ENCODE data around the gene NAV2.

Gene NAV2

DNA sequence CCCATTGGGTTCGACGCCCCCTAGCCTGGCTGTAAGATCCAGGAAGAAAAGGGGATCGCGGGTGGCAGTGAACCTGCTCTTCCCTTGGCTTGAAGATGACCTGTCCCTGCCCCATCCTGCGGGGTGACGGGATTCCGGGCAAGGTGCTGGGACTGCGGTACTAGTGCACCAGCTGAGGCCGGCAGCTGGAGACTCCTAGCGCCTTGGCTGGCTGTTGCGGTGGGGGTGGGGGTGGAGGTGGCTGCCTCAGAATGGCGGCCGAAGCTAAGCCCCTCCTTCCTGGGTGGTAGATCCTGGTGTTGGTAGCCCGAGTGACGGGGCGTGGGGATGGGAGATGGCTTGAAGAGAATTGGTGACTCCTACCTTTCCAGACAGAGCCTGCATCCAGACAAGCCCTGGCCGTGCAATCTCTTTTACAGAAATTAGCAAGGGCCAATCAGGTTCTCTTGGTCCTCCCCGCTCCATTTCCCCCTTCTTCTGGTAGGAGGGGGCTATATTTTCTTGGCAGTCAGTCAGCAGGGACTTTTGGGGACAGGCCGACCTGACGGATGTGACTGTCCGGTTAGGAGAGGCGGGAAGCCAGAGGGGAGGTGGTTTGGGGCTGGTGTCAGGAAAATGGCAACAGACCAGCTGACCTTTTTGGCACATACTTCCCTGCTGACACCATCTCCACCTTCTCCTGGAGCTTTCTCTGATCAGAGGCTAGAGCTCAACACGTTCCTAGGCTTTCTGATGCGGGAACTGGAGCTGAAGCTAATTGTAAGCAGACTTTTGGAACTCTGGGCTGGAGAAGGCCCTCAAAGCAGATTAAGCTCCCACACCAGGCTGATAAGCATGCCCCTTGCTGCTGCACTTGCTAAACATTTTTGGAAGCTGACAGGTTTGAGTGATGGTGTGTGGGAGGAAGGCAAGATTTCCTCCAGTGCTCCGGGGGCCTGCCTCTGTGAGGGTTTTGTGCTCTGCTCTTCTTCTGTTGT is 2.0 kb downstream of the NAV2 start:
- DNase-seq (ENCODE audit: low read depth), result no peak

DNA sequence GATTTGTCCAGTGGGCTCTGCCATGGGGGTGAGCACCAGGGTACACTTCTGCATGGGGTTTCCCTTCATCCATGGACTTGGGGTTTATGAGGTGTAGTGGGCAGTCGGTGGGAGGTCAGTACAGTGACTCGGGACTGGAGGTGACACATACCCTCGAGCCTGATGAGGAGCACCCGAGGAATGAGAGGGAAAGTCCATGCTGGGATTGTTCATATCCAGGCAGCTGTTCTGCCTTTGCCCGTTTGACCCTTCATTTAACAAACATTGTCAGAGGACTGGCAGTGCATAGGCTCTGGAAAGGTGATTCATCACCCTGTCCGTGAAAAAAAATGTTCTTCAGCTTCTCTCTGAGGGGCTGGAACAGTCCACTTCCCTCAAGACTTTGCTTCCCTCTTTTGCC is 2.7 kb downstream of the NAV2 start:
- no peak for DNase-seq (ENCODE audit: low read depth)

DNA sequence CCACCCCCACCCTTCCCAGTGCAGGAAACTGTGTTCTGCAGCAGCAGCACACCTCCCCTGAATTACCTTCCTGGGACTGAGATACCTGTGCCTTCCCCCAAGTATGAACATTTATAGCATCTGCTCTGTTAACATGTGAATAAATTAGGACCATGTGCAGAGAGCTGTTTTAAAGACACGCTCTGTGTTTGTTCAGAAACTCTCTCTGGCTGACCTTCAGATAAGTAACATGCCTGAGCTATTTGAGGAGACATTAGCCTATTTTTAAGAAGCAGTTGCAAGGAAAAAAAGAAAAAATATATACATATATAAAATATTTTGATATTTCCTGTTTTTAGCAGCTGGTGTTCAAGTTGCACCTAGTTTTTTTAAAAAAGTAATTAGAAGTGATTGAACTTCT is 5.4 kb downstream of the NAV2 start:
- no peak for DNase-seq (ENCODE audit: low read depth)

DNA sequence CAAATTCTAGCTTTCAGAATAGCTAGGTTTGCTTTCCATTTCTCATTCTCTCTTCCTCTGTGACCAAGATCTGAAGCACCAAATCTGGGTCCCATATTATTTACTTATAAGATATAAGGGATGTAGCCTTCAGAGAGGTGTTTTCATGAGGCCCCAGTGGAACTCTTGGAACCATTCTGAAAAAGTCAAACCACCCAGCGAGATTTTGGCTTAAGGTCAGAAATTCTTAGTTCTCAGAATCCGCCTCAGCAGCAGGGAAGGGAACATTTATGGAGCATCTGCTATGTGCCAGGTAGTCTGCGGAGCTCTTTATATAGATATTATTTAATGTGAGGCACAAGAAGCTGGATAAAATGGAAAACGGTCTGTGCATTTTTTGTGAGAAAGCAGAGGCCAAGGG is 6.3 kb downstream of the NAV2 start:
- no peak for DNase-seq (ENCODE audit: low read depth)

DNA sequence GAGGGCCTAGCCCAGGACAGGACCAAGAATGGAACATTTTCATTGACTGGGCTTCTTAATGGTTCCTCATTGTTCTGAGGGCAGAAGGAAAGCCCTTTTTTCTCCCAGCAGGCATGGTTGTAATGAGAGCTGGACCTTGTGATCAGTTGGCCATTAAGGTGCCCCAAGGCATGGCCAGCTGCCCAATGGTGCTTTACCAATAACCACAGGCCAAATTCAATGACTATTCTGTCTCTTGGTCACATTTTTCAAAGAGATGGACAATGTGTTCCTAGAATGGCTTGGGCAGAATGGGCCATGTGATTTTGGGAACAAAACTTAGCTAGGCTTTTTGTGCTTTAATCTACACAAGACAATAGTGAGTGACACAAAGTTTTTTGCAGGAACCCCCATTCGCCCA is 7.3 kb downstream of the NAV2 start:
- no peak for DNase-seq (ENCODE audit: low read depth)

DNA sequence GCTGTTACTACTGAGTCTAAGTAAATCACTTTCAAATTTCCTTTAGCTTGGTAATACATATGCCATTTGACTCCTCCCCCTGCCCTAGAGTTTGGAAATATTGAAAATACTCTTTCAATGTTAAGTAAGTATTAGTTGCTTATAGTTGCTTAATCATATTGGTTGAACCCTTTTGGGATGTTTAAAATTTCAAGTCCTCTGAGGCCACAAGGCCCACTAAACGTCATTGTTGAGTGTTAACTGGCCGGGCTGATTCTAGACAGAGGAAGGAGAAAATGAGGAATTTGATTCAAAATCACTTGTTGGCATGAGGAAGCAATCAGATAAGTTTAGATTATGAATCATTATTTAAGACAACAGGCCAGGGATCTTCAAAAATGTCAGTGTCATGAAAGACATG is 8.5 kb downstream of the NAV2 start:
- no peak for DNase-seq (ENCODE audit: low read depth)

DNA sequence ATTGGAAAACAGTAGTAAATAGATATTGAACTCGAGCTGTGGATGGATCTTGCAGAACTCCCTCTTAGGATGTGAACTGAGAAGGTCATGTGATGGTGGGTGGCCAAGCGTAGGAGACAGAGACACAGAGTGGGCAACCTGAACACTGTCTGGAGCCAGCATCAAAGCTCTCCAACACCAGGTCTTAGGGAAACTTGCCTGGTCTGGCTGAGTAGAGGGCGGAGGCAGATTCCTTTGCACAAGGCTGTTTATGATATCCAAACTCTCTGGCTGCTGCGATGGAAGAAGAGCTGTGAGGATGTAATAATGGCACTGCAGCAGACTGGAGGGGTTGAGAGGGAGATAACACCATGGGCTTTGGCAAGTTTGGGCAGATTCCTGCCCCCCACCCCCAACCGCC is 10.1 kb downstream of the NAV2 start:
- no peak for DNase-seq (ENCODE audit: low read depth)

DNA sequence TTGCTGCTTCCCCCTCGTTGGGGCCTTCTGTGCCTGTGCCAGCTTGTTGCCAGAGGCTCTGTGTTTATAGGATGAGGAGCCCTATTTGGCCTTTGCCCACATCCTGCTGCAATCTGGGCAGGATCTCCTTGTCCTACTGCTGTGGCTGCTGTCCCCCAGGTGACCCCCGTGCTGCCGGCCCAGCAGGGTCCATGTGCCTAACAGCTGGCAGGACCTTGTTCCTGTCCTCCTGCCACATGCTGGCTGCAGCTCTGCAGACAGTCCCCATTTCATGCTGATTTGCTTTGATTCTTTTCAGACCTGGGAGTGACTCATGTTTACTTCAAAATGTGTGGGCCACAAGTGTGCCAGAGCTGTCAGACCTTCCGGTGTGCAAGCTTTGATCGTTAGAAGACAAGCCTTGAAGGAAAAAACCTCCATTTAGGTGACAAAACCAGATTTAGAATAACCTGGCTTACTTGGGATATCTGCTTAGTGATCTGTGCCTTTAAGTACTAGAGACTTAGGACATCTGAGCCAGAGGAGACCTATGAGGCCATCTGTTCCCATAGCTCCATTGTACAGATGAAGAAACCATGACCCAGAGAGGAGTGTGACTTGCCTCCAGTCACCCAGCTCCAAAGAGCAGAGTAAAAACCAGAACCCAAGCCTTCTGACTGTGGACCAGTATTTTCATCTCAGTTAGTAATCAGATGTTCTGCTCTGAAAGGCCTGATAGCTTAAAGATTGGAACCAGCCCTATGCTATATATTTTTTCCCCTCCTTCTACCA is 11.1 kb downstream of the NAV2 start:
- no peak for DNase-seq (ENCODE audit: low read depth)

DNA sequence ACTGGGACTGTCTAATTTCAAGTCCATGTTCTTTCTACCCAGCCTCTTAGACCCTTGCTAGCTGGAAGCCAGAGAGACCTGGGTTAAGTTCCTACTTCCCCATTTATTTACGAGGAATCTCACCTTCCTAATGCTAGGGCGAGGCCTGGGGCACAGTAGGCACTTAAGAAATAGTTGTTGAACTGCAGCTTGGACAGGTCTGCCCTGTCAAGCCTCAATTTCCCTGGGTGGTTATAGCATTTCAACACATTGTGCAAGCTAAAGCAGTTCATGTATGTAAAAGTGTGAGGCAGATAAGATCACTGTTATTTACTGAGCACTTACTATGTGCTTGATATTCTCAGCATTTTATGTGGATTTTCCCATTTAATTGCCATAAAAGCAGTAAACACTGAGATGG is 12.1 kb downstream of the NAV2 start:
- DNase-seq (ENCODE audit: low read depth), result no peak

DNA sequence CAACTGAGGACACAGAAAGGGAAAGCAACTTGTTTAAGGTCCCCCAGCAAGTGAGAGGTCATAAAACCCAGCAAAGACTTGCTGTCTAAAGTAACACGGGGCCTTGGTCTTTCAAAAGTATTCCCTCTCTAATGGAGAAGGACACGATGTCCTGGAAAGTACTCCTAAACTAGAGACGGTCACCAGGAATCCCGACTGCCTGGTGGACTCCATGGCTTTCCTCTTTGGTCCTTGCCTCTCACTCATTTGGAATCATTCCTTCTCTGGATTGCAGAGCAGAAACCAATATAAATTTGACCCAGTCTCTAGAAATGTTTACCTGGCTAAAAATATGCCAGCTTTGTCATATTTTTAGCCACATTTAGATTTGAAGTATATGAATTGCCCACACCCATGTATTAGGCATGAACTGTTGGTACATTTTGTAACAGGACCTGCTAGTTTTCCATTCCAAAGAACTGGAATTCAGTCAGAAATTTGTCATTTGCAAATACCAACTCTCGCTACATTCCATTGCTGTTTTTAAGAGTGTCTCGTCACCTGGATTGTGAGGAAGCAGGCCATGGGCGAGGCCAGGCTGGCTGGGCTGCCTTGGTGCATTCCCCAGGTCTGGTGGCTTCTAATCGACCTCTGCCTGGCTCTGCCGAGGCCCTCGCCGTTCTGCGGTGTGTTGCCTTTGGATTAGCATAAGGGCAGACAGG is 12.9 kb downstream of the NAV2 start:
- DNase-seq (ENCODE audit: low read depth), result no peak

DNA sequence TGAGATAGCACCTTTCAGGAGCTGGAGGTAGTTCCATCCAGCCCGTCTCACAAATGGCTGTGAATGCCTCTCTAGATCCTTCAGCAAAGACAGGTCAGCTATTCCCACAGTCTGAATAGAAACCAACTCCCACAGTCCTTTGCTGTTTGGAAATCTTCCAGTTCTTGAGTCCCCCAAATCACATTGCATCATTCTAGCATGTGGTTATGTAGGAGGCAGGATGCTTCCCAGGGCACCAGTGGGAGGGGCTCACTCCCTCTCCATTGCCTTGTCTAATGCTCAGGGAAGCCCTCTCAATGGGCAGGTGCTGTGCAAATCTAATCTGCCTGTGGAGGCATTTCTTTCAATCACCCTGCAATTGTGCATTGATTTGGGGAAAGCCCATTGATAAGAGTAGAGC is 14.6 kb downstream of the NAV2 start:
- DNase-seq (ENCODE audit: low read depth), result no peak

DNA sequence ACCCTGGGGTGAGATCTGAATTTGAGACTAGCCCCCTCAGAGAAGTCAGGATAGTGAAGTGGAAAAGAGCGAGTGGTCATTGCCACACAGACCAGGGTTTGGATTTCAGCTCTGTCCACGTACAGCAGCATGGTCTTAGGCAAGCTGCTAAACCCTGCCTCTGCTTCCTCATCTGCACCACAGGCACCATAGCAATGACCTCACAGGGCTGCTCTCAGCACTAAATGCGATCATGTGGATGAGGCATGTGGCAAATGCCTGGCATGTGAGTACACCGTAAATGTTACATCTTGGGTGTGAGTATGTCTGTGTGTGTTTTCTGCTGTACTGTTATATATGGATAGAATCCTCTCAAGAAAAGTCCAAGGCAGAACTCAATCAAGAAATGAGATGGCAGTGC is 15.8 kb downstream of the NAV2 start:
- no peak for DNase-seq (ENCODE audit: low read depth)

DNA sequence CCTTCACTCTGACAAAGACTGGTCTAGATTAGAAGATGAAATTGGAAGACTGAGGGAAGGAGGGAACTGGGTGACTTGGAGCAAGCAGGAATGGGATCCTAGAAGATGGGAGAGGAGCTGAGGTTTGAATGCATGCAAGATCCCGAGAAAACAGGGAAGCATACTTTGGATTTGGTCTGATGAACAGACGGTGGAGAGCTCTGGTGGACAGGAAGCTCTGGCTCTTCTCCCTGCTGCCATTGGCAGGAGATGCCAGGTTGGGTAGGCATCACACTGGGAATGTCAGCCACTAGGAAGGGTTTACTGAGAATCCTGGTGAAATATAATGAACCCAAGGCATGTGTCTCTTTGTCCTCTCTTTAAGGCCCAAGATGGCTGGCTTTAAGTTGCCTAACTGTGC is 16.5 kb downstream of the NAV2 start:
- DNase-seq (ENCODE audit: low read depth), result no peak

DNA sequence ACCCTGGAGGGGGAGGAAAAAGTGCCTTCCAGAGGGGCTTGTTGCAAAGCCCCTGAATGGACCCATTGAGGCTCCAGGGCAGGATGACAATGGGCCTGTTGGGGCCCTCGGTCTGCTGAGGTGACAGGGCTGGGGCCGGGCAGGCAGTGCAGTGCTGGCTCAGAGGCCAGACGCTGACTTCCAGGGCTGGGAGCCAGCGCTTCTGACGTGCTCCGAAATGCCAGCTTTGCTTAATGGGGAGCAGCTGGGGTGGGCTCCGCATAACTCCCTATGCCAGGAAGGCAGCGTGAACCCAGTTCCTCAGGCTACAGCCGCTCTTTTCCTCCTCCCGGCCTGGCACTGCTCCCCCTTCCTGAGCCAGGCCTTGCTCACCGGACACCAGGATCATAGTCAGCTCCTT is 17.7 kb downstream of the NAV2 start:
- no peak for DNase-seq (ENCODE audit: low read depth)

DNA sequence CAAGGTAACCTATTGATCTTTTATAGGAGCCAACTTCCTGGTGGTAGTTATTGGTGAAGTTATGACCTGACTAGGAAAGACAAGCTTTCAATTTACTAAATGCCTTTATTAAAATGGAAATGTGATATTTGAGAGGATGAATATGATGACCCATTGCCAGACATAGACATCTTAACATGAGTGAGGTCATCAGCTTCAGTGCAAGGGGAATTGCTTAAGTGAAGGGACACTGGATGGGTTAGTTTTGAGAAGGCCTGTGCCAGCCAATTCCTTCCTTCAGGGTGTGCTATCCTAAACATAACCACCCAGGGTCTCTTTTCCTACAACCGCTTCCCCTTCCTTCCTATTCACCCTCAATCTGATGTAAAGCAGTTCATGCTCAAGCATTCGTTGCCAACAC is 21.5 kb downstream of the NAV2 start:
- no peak for DNase-seq (ENCODE audit: low read depth)

DNA sequence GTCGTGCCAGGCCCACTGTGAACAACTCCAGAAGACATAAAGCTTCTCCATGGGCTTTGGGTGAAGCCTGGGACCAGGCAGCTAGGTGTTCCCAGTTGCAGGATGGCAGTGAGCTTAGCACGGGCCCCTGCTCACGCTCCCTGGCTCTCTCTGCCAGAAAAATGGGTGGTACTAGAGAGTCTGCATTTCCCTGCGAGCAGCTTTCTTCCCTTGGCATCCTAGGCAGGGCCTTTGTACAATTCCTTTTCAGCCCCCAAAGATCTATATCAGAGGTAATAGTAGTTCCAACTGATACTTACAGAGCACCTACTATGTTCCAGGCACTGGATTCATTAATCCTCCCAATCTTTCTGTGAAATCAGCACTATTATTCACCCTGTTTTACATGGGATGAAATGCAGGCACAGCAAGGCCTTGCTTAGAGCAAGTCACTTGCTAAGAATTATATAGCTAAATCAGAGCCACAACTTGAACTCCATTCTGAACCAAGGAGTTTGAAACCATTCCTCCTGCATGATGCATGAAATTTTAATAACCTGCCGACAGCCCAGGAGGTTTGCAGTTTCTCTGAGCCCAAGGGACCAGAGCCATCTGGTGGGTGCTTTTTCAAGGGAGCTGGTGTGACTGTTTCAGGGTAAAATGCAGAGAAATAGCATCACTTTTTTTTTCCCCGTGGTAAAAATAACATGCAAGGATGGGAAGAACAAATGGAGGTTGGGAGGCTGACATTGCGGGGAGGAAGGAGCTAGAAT is 22.7 kb downstream of the NAV2 start:
- no peak for DNase-seq (ENCODE audit: low read depth)

DNA sequence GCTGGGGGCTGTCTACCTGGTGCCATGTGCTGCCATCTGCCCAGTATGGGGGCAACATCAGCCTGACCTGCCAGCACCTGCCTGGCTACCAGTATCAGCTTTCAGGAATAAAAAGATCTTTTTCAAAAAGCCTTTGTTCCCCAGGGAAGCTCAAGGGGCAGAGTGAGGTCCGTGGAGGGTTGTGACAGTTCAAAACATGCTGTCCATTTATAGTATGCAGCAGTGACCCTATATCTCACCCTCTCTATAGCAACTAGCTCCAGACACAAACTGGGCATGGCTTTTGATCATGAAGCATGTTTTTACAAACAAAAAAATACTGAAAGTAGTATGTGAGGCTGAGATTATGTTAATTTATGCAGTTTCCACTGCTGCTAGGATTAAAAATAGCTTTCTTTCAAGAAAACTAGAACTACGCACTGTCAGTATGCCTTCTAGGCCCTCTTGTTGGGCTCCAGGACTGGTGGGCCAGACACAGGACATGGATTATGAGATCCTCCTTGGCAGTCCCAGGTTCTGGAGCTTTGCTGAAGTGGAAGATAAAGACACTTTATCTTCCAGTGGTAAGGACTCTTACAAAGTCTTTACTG is 23.4 kb downstream of the NAV2 start:
- no peak for DNase-seq (ENCODE audit: low read depth)

DNA sequence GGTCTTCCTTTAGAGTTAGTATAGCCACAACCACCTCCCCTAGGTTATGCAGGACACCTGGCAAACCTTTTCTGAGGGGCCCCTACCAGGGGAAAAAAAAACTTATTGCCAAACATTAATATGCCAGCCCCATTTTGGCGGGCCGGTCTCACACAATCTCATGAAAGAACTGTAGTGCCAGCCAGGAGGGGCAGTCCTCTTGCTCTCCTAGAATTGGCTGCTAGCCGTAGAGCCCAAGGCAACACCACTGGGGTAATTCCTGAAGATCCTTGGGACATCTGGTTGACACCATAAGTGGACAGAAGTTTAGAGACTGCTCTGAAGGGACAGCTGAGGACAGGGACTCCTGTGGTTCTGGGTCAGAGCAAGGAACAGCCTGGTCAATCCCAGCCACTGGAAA is 24.2 kb downstream of the NAV2 start:
- DNase-seq (ENCODE audit: low read depth), result no peak

DNA sequence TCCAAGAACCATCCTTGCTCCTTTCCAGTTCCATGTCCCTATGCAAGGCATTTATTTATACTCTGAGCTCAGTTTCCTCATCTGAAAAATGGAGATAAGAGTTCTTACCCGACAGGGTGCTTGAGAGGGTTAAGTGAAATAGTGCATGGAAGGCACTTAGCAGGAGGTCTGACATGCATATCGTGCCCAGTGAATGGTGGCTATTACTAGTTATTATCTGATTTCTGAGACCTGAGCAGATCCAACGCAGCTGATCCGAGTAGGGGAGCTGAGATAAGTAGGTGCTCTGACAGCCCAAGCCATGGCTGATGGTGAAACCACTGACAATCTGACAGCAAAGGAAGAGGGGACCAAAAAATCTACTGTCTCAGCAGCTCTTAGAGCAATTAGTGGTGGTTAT is 24.9 kb downstream of the NAV2 start:
- no peak for DNase-seq (ENCODE audit: low read depth)

DNA sequence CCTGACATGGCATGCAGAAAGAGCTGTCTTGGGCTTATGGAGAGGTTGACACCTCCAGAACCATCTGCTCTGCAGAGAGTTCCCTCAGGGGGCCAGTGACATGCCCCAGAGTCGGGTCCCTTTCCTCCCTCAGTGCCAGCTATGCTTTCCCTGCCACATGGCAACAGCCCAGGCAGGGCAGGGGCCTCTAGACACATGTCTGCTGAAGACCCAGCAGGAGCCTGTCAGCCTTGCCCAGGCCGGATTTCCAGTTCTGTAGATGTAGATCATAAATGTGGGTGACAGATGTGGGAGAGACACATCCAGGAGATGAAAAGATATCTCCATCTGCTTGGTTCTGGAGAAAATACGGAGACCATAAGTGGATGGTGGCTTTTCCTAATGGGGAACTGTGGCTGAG is 25.5 kb downstream of the NAV2 start:
- DNase-seq (ENCODE audit: low read depth), result no peak

DNA sequence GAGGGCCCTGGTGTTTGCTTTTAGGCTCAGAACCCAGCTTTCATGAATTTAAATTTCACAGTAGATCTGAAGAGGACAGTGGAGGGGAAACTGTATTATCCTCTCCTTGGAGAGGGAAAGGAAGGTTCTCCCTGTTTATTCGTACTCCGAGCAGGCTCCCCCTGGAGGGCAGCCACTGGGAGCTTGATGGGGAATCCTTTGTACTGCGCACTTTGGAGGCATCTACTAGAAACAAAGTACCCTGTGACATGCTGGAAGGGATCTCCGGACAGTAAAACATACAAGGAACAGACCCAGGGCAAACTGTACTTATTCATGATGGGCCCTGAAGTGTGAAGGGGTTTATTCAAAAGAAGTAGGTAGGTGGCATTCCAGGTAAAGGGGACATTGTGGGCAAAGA is 27.2 kb downstream of the NAV2 start:
- DNase-seq (ENCODE audit: low read depth), result no peak

DNA sequence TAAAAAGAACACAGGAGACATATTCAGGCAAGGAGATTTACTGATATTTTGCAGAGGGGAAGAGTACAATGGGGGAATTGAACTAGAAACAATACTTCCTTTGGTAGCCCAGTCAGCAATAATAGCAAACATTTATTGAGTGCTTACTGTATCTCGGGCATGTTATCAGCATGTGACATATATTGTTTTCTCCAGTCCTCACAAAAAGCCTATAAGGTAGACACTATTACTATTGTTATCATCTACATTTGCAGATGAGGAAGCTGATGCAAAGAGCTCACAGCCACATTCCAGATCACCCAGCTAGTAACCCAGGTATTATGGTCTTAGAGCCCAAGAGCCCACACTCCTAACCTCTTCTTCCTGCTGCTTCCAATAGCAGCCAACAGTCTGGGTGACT is 27.9 kb downstream of the NAV2 start:
- DNase-seq (ENCODE audit: low read depth), result no peak

Data from CMK (cell line).